Tibial nerve (tissue), 3 donors: ENCODE measurements around the gene SOCS4.

ENCODE experiments used
- POLR2A ChIP-seq, 2 donors: fragments of 450-650 bp; IDR thresholded peaks; one replicate each; pipeline ENCODE4 v1.6.1; 2017; ENCODE audit warnings: antibody characterized with exemption in 2 of 2, mild to moderate bottlenecking in 2 of 2, moderate library complexity in 2 of 2
- TF ChIP-seq, protein P1 (sequence below), 5 experiments: fragments of 200-600 bp in 3 of 5; fragments of 450-650 bp in 2 of 5; sonication (generic) in 3 of 5; IDR thresholded peaks; one replicate each; pipeline ENCODE4 v1.5.1; 2016 to 2019; ENCODE audit warnings: antibody characterized with exemption in 5 of 5, mild to moderate bottlenecking in 3 of 5, moderate library complexity in 2 of 5

DNA sequence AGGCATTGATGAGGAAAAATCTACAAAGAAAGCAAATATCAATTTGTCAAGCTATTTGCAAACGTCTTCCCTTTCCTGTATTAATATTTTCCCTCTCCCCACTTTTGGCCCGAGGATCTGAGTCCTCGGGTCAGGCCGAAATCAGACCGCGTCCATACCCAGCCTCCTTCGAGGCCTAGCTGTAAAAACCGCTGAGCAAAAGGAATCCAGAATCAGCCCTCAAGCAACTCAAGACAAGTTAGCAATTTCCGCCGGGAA is 24.1 kb downstream of the SOCS4 start:
- TF ChIP-seq, protein P1, sequence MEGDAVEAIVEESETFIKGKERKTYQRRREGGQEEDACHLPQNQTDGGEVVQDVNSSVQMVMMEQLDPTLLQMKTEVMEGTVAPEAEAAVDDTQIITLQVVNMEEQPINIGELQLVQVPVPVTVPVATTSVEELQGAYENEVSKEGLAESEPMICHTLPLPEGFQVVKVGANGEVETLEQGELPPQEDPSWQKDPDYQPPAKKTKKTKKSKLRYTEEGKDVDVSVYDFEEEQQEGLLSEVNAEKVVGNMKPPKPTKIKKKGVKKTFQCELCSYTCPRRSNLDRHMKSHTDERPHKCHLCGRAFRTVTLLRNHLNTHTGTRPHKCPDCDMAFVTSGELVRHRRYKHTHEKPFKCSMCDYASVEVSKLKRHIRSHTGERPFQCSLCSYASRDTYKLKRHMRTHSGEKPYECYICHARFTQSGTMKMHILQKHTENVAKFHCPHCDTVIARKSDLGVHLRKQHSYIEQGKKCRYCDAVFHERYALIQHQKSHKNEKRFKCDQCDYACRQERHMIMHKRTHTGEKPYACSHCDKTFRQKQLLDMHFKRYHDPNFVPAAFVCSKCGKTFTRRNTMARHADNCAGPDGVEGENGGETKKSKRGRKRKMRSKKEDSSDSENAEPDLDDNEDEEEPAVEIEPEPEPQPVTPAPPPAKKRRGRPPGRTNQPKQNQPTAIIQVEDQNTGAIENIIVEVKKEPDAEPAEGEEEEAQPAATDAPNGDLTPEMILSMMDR (IDR thresholded peaks at IDR 0.05): no peak
- no peak for TF ChIP-seq POLR2A (IDR thresholded peaks at IDR 0.05)
